K562 (cell line): ENCODE results near the gene ADAM23. TPM values are rescaled to one million over a fixed set of nuclear protein-coding genes. Genes with fewer than 3 reads are reported as not detected.

ENCODE experiments used
- BDP1 ChIP-seq: IDR thresholded peaks from 3 replicates; pipeline ENCODE4 v1.6.1; 2011; ENCODE audit not compliant: insufficient read length, insufficient read depth
- DMBX1 ChIP-seq: fragments of 250-450 bp; sonication (Bioruptor Pico); IDR thresholded peaks from 2 replicates; pipeline ENCODE4 v1.8.0; 2022; ENCODE audit warnings: inconsistent platforms, mild to moderate bottlenecking, moderate library complexity, borderline replicate concordance
- ELF1 ChIP-seq: fragments of 200-800 bp; sonication (Bioruptor generic); IDR thresholded peaks from 2 replicates; pipeline ENCODE4 v1.6.1; 2016; ENCODE audit warnings: missing genetic modification characterization, missing compliant biosample characterization
- ESRRB ChIP-seq: fragments of 250-450 bp; sonication (Bioruptor Pico); IDR thresholded peaks from 2 replicates; pipeline ENCODE4 v1.5.0; 2020; ENCODE audit warnings: mild to moderate bottlenecking, moderate library complexity, borderline replicate concordance
- ETV1 ChIP-seq: fragments of 450-650 bp; conservative IDR thresholded peaks from 2 replicates; pipeline ENCODE4 v1.6.1; 2016; ENCODE audit warnings: missing genetic modification characterization, control low read depth, low read depth, missing compliant biosample characterization
- FOS ChIP-seq: IDR thresholded peaks from 3 replicates; pipeline ENCODE4 v1.6.1; 2011; ENCODE audit not compliant: insufficient read length; ENCODE audit errors: extremely low read depth
- HMG20B ChIP-seq: fragments of 250-450 bp; sonication (Bioruptor Pico); IDR thresholded peaks from 2 replicates; pipeline ENCODE4 v1.5.0; 2021; ENCODE audit warnings: mild to moderate bottlenecking
- HNRNPH1 ChIP-seq: fragments of 200-400 bp; formaldehyde crosslinking; optimal IDR thresholded peaks from 2 replicates; pipeline ENCODE3; 2017; ENCODE audit warnings: low read depth, mild to moderate bottlenecking, low read length, moderate library complexity
- PHB ChIP-seq: fragments of 250-450 bp; sonication (Bioruptor Pico); IDR thresholded peaks from 2 replicates; pipeline ENCODE4 v1.5.0; 2021
- ZKSCAN8 ChIP-seq: fragments of 200-800 bp; sonication (Bioruptor generic); IDR thresholded peaks from 2 replicates; pipeline ENCODE4 v1.6.1; 2016; ENCODE audit warnings: missing genetic modification characterization, missing compliant biosample characterization
- ZNF311 ChIP-seq: fragments of 250-450 bp; sonication (Bioruptor Pico); IDR thresholded peaks from 2 replicates; pipeline ENCODE4 v1.4.0; 2020; ENCODE audit warnings: mild to moderate bottlenecking, moderate library complexity
- ZNF551 ChIP-seq: fragments of 250-450 bp; sonication (Bioruptor Pico); IDR thresholded peaks from 2 replicates; pipeline ENCODE4 v1.5.0; 2021; ENCODE audit warnings: mild to moderate bottlenecking, moderate library complexity
- ZNF668 ChIP-seq: fragments of 250-450 bp; sonication (Bioruptor Pico); IDR thresholded peaks from 2 replicates; pipeline ENCODE4 v1.8.0; 2022; ENCODE audit warnings: mild to moderate bottlenecking, inconsistent platforms
- polyA plus RNA-seq, 8 experiments: library from polyadenylated mRNA; depleted of rRNA in 4 of 8; stranded (reverse) in 5 of 8; unstranded in 3 of 8; fragments of >200 nt; fragmentation: Nextera tagmentation in 2 of 8; fragmentation: Illumina TruSeq in 1 of 8; extraction: Ambion mirVana in 2 of 8; extraction: Trizol in 1 of 8; gene quantifications; 2 replicates each; pipeline versions ENCODE4 v1.2.1 to v1.2.3, GENCODE V29; 2011 to 2014; ENCODE audit warnings: inconsistent platforms in 1 of 8, missing spikeins in 1 of 8
- total RNA-seq, 7 experiments: library from RNA; depleted of rRNA in 6 of 7; stranded (reverse); fragments of >200 nt in 6 of 7; fragmentation: Illumina TruSeq in 2 of 7; extraction: Trizol in 2 of 7; gene quantifications; 2 replicates each; pipeline versions ENCODE4 v1.2.1 to v1.2.3, GENCODE V29; 2011 to 2021; ENCODE audit warnings: low replicate concordance in 1 of 7
- TF ChIP-seq, protein P1 (sequence below), 2 experiments: IDR thresholded peaks; 2 replicates each; pipeline ENCODE4 v1.6.1; 2012; ENCODE audit warnings: improper control_type of control experiment in 2 of 2, low read depth in 2 of 2, low read length in 2 of 2, borderline replicate concordance in 1 of 2
- TF ChIP-seq, protein P2 (sequence below): fragments of 150-350 bp; IDR thresholded peaks from 2 replicates; pipeline ENCODE4 v1.6.1; 2014; ENCODE audit warnings: low read depth, mild to moderate bottlenecking, low read length, borderline replicate concordance
- TF ChIP-seq, protein P3 (sequence below): fragments of 450-650 bp; IDR thresholded peaks from 2 replicates; pipeline ENCODE4 v1.6.1; 2016; ENCODE audit warnings: mild to moderate bottlenecking
- TF ChIP-seq, protein P4 (sequence below): fragments of 450-650 bp; IDR thresholded peaks from 2 replicates; pipeline ENCODE4 v1.6.1; 2017; ENCODE audit warnings: antibody characterized with exemption, mild to moderate bottlenecking

The ADAM23 gene
- total and polyA plus RNA-seq, 9 of the 15 experiments (the other 6 are each of a cell fraction or from before 2014, with no cell fraction given) = 0.02 TPM; not detected in 8

DNA sequence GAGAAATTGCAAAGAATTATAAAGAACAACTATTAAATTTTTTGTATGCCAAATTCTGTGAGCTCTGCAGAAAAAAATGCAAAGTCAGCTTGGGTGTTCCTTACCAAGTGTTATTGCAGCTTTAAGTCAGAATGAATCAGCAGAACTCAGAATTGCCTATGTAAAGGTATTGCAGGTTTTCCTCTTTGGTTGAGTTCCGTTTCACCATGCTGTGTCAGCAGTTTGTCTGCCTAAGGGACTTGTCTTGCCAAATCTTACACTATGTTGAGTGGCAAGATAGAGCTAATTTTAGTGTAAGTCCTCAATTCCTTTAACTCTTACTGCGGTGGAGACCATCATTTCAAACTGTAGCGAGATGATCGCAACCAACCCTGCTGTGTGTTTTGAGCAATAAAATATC lies 38.8 kb downstream of the ADAM23 start (continued):
- no peak for TF ChIP-seq ETV1 (tag)
- no peak for TF ChIP-seq ESRRB (CRISPR knock-in tag)
- TF ChIP-seq ZNF311 (CRISPR knock-in tag) = no peak
- TF ChIP-seq PHB = no peak
- TF ChIP-seq, protein P1, sequence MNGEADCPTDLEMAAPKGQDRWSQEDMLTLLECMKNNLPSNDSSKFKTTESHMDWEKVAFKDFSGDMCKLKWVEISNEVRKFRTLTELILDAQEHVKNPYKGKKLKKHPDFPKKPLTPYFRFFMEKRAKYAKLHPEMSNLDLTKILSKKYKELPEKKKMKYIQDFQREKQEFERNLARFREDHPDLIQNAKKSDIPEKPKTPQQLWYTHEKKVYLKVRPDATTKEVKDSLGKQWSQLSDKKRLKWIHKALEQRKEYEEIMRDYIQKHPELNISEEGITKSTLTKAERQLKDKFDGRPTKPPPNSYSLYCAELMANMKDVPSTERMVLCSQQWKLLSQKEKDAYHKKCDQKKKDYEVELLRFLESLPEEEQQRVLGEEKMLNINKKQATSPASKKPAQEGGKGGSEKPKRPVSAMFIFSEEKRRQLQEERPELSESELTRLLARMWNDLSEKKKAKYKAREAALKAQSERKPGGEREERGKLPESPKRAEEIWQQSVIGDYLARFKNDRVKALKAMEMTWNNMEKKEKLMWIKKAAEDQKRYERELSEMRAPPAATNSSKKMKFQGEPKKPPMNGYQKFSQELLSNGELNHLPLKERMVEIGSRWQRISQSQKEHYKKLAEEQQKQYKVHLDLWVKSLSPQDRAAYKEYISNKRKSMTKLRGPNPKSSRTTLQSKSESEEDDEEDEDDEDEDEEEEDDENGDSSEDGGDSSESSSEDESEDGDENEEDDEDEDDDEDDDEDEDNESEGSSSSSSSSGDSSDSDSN (IDR thresholded peaks at IDR 0.05; ENCODE audit: borderline replicate concordance in 1 of 2, low read depth in 2 of 2, low read length in 2 of 2) = no peak
- TF ChIP-seq ELF1 (tag) = no peak
- no peak for TF ChIP-seq ZKSCAN8 (CRISPR knock-in tag)
- TF ChIP-seq DMBX1 (CRISPR knock-in tag) = no peak
- TF ChIP-seq, protein P2, sequence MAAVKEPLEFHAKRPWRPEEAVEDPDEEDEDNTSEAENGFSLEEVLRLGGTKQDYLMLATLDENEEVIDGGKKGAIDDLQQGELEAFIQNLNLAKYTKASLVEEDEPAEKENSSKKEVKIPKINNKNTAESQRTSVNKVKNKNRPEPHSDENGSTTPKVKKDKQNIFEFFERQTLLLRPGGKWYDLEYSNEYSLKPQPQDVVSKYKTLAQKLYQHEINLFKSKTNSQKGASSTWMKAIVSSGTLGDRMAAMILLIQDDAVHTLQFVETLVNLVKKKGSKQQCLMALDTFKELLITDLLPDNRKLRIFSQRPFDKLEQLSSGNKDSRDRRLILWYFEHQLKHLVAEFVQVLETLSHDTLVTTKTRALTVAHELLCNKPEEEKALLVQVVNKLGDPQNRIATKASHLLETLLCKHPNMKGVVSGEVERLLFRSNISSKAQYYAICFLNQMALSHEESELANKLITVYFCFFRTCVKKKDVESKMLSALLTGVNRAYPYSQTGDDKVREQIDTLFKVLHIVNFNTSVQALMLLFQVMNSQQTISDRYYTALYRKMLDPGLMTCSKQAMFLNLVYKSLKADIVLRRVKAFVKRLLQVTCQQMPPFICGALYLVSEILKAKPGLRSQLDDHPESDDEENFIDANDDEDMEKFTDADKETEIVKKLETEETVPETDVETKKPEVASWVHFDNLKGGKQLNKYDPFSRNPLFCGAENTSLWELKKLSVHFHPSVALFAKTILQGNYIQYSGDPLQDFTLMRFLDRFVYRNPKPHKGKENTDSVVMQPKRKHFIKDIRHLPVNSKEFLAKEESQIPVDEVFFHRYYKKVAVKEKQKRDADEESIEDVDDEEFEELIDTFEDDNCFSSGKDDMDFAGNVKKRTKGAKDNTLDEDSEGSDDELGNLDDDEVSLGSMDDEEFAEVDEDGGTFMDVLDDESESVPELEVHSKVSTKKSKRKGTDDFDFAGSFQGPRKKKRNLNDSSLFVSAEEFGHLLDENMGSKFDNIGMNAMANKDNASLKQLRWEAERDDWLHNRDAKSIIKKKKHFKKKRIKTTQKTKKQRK = no peak
- TF ChIP-seq BDP1 = no peak
- TF ChIP-seq ZNF551 = no peak
- TF ChIP-seq, protein P3, sequence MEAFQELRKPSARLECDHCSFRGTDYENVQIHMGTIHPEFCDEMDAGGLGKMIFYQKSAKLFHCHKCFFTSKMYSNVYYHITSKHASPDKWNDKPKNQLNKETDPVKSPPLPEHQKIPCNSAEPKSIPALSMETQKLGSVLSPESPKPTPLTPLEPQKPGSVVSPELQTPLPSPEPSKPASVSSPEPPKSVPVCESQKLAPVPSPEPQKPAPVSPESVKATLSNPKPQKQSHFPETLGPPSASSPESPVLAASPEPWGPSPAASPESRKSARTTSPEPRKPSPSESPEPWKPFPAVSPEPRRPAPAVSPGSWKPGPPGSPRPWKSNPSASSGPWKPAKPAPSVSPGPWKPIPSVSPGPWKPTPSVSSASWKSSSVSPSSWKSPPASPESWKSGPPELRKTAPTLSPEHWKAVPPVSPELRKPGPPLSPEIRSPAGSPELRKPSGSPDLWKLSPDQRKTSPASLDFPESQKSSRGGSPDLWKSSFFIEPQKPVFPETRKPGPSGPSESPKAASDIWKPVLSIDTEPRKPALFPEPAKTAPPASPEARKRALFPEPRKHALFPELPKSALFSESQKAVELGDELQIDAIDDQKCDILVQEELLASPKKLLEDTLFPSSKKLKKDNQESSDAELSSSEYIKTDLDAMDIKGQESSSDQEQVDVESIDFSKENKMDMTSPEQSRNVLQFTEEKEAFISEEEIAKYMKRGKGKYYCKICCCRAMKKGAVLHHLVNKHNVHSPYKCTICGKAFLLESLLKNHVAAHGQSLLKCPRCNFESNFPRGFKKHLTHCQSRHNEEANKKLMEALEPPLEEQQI = no peak
- TF ChIP-seq HMG20B = no peak
- no peak for TF ChIP-seq ZNF668 (CRISPR knock-in tag)
- TF ChIP-seq, protein P4, sequence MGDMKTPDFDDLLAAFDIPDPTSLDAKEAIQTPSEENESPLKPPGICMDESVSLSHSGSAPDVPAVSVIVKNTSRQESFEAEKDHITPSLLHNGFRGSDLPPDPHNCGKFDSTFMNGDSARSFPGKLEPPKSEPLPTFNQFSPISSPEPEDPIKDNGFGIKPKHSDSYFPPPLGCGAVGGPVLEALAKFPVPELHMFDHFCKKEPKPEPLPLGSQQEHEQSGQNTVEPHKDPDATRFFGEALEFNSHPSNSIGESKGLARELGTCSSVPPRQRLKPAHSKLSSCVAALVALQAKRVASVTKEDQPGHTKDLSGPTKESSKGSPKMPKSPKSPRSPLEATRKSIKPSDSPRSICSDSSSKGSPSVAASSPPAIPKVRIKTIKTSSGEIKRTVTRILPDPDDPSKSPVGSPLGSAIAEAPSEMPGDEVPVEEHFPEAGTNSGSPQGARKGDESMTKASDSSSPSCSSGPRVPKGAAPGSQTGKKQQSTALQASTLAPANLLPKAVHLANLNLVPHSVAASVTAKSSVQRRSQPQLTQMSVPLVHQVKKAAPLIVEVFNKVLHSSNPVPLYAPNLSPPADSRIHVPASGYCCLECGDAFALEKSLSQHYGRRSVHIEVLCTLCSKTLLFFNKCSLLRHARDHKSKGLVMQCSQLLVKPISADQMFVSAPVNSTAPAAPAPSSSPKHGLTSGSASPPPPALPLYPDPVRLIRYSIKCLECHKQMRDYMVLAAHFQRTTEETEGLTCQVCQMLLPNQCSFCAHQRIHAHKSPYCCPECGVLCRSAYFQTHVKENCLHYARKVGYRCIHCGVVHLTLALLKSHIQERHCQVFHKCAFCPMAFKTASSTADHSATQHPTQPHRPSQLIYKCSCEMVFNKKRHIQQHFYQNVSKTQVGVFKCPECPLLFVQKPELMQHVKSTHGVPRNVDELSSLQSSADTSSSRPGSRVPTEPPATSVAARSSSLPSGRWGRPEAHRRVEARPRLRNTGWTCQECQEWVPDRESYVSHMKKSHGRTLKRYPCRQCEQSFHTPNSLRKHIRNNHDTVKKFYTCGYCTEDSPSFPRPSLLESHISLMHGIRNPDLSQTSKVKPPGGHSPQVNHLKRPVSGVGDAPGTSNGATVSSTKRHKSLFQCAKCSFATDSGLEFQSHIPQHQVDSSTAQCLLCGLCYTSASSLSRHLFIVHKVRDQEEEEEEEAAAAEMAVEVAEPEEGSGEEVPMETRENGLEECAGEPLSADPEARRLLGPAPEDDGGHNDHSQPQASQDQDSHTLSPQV = no peak
- no peak for TF ChIP-seq HNRNPH1
- no peak for TF ChIP-seq FOS
